ENCODE data around the gene CARD11.

Gene CARD11

GRCh38 chr7:2952316-2952715, 91.4 kb downstream of the CARD11 start:
- DNase-seq (ENCODE audit: low read depth): no peak
- TF ChIP-seq, protein P1, sequence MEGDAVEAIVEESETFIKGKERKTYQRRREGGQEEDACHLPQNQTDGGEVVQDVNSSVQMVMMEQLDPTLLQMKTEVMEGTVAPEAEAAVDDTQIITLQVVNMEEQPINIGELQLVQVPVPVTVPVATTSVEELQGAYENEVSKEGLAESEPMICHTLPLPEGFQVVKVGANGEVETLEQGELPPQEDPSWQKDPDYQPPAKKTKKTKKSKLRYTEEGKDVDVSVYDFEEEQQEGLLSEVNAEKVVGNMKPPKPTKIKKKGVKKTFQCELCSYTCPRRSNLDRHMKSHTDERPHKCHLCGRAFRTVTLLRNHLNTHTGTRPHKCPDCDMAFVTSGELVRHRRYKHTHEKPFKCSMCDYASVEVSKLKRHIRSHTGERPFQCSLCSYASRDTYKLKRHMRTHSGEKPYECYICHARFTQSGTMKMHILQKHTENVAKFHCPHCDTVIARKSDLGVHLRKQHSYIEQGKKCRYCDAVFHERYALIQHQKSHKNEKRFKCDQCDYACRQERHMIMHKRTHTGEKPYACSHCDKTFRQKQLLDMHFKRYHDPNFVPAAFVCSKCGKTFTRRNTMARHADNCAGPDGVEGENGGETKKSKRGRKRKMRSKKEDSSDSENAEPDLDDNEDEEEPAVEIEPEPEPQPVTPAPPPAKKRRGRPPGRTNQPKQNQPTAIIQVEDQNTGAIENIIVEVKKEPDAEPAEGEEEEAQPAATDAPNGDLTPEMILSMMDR (IDR thresholded peaks at IDR 0.05; ENCODE audit: low read depth, low read length, missing control alignments): no peak
- no peak overlapping the region for H3K4me3 ChIP-seq (ENCODE audit: low read depth, low read length)

- TF ChIP-seq, protein P1 (IDR thresholded peaks at IDR 0.05; ENCODE audit: low read depth, low read length, missing control alignments): no peak
- no peak for DNase-seq (ENCODE audit: low read depth)
- no peak overlapping the region for H3K4me3 ChIP-seq (ENCODE audit: low read depth, low read length)
These were observed 93.1 kb downstream of the CARD11 start for GRCh38 chr7:2950578-2950977.

- no peak overlapping the region for H3K4me3 ChIP-seq (ENCODE audit: low read depth, low read length)
- TF ChIP-seq, protein P1 (IDR thresholded peaks at IDR 0.05; ENCODE audit: low read depth, low read length, missing control alignments): no peak
- DNase-seq (ENCODE audit: low read depth): no peak
These were observed 94.9 kb downstream of the CARD11 start for GRCh38 chr7:2948749-2949148.

DNA sequence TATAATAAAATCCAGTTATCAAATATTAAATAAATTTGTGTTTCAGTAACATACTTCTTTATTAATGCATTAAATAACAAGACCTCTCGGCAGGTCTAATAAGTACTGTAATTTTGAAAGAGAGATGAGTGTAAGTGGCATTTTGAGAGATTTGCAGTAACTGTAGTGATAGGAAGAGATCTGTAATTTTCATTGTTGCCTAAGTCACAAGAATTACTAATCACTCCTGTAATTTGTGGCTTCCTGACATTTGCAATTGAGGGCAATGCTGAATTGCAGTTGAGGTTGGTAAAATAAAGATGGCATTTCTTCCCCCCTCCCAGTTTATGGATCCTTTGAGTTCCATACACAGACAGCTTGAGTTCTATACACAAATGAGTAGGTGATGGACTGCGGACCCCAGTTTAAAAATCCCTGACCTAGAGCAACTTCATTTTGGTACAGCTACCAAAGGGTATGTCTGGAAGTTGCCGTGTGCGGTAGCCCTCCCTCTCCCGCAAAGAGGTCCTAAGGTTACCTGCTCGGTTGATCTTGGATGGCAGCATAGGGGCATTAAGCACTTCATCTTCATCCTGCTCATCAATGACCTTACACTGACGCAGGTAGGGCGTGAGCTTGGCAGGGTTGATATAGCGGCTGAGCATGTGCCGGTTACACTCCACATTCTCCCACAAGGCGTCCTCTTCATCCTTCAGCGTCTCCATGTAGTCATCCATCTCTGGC, 96.4 kb downstream of the CARD11 start:
- TF ChIP-seq, protein P1 (IDR thresholded peaks at IDR 0.05; ENCODE audit: low read depth, low read length, missing control alignments): no peak
- H3K4me3 ChIP-seq (ENCODE audit: low read depth, low read length): no peak overlapping the region
- no peak for DNase-seq (ENCODE audit: low read depth)

- no peak for DNase-seq (ENCODE audit: low read depth)
- TF ChIP-seq, protein P1 (IDR thresholded peaks at IDR 0.05; ENCODE audit: low read depth, low read length, missing control alignments): no peak
These were observed 98.5 kb downstream of the CARD11 start for GRCh38 chr7:2945171-2945570.

DNA sequence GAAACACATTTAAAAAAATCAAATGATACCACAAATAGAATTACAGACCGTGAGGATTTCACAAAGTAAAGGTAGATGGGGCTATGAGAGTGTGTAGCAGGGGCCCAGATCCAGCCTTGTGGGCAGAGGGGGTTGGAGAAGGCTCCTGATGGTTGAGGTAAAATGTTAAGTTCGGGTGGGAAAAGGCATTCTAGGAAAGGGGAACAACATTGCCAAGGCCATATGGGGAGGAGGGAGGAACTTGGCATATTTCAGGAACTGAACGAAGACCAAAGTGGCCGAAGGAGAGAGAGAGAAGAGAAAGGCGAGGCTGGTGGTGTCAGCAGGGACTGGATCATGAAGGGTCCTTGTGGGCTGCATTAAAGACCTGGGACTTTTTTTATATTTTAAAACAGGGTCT, 98.9 kb downstream of the CARD11 start:
- no peak for DNase-seq (ENCODE audit: low read depth)
- TF ChIP-seq, protein P1 (IDR thresholded peaks at IDR 0.05; ENCODE audit: low read depth, low read length, missing control alignments): no peak
- H3K4me3 ChIP-seq (ENCODE audit: low read depth, low read length): no peak overlapping the region

More at GRCh38 chr7:2945171-2945570, 98.5 kb downstream of the CARD11 start:
- H3K4me3 ChIP-seq (ENCODE audit: low read depth, low read length): no peak overlapping the region

Data from GM12864 (cell line).